HG03354 (cell line): ENCODE results near the gene DENND4A.
"Not testable (repeated sequence)": the region's sequence is repeated elsewhere in the genome, so short reads cannot be mapped to it uniquely, and the experiment has no call there.

Source experiments
- ATAC-seq: cut with Tn5 transposase; IDR thresholded peaks from one replicate; pipeline ENCODE4 v1.9.1; 2021; ENCODE audit warnings: mild to moderate bottlenecking; ENCODE audit not compliant: unreplicated experiment, poor library complexity, severe bottlenecking

The DENND4A gene

DNA sequence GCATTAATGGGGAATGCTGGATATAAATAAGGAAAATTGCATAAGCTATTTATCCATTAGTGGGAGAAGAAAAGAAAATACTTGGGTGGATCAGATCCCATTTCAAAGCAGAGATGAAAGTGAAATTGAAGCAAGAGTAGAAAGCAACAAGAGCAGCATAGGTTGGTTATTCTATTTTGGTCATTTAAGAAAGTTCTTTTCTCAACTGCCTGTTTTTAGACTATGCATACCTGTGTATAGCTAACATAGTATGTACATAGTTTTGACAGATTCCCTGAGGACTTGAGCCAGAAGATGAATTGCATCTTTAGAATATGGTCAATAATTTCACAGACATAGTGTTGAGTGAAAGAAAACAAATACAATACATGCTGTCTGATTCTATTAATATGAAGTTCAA, 29.0 kb upstream of the DENND4A start:
- ATAC-seq: no peak

DNA sequence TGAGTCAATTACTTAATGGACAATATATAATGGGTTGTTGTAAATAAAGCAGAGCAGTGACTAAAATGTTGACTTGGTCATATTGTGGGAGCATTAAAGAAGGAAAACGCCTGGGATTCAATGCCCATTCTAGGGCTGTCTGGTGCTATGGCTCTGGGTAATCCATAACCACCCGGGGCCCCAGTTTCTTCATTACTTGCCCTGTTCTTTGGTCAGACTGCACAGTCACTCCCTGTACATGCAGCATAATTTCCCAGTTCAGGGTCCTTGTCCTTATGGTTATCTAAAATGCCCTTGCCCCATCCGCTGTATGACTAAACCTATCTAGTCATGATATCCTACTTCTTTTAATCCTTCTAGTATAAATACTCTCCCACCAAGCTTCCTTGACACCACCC, 27.5 kb upstream of the DENND4A start:
- no peak for ATAC-seq

DNA sequence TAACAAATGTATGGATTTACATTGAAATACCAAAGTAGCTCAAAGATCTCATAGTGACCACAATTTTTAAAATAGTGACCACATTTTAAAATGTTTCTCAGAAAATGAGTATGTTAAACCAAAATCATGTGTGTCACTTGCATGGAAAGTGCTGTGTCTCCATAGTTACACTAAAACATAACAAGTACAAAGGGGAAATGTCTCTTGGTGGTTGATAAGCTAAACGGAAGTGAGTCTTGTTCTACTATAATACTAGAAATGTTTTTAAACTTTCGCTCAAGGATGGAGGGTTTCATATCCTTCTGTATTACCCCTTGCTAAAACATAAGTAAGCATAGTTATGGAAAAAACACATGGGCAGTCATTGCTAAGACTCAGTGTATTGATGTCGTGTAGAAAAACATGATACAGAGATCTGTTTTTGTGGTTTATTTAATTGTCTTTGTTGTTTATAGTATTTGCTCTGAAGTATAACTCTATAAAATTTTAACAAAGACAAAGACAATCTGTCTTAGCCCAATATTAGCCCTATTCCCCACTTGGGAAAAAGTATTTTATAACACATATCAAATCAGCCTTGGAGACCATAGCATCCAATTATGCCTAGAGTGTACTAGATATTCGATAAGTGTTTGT, 27.0 kb upstream of the DENND4A start:
- peak; percentile 82 for ATAC-seq

DNA sequence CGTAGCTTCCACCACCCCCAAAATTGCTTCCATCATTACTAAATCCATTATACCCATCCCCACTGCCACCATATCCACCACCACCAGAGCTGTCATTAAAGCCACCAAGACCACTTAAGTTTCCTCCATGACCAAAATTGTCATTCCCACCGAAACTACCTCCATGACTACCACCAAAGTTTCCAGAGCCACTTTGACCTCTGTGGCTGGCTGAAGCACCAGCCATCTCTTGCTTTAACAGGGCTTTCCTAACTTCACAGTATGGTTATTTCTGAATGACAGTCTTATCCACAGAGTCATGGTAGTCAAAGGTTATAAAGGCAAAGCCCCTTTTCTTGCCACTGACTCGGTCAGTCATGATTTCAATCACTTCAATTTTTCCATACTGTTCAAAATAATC, 24.3 kb upstream of the DENND4A start:
- ATAC-seq: no peak

DNA sequence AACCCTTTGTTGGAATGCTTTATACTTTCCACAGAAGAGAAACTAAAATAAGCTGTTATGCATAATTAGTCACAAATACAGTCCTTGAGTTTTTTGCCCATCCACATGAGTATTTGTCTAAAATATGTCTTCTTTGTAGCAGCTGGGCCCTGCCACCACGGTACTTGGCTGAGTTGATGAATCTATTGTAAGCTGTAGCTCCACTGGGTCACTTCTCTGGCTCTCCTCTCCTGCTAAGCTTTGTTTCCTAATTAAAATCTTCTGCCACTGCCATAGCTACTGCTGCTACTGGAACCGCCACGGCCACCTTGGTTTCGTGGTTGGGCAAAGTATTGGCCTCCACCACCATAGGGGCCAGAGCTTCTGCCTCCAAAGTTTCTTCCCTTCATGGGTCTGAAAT, 23.9 kb upstream of the DENND4A start:
- not testable (repeated sequence) for ATAC-seq

DNA sequence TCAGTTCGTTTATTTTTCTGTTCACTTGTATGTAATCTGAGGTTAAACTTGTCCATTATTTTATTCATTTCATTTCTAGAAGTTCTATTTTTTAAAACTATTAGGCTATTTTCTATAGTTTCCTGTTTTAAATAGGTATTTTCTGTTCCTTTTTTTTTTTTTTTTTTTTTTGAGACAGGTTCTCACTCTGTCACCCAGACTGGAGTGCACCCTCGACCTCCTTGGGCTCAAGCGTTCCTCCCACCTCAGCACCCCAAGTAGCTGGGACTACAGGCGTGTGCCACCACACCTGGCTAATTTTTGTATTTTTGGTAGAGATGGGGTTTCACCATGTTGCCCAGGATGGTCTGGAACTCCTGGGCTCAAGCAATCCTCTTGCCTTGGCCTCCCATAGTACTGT, 22.2 kb upstream of the DENND4A start:
- ATAC-seq: not testable (repeated sequence)

DNA sequence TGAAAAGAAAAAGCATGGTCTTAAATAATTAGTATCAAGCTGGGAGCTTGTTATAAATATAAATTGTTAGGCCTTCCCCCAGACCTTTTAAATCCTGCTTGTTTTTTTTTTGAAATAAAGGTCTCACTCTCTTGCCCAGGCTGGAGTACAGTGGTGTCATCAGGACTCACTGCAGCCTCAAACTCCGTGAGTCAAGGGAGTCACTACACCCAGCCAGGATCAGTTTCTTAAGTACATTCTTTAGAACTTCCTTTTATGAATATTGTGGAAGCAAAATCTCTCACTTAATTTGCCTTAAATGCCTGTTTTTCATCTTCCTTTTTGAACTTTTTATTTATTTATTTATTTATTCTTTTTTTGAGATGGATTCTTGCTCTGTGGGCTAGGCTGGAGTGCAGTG, 20.8 kb upstream of the DENND4A start:
- no peak for ATAC-seq

DNA sequence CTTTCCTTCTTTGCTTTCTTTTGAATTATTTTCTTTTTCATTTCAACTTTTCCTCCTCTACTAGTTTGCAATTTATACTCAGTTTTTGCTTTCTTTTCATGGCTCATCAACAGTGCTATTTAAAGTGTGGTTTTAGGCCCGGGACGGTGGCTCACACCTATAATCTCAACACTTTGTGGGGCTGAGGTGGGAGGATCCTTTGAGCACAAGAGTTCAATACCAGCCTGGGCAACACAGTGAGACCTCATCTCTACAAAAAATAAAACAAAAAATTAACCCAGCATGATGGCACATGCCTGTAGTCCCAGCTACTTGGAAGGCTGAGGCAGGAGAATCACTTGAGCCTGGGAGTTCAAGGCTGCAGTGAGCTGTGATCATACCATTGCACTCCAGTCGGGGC, 20.4 kb upstream of the DENND4A start:
- no peak for ATAC-seq

DNA sequence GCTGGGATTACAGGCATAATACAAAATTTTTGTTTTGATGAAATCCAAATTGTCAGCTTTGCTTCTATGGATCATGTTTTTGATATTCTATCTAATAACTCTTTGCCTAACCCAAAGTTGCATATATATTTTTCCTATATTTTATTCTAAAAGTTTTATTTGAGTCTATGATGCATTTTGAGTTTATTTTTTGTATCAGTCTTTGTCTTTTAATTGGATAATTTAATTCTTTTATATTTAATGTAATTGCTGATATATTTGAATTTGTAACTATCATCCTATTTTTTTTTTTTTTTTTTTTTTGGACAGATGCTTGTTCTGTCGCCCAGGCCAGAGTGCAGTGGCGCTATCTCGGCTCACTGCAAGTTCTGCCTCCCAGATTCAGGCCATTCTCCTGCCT, 19.7 kb upstream of the DENND4A start:
- ATAC-seq: no peak

DNA sequence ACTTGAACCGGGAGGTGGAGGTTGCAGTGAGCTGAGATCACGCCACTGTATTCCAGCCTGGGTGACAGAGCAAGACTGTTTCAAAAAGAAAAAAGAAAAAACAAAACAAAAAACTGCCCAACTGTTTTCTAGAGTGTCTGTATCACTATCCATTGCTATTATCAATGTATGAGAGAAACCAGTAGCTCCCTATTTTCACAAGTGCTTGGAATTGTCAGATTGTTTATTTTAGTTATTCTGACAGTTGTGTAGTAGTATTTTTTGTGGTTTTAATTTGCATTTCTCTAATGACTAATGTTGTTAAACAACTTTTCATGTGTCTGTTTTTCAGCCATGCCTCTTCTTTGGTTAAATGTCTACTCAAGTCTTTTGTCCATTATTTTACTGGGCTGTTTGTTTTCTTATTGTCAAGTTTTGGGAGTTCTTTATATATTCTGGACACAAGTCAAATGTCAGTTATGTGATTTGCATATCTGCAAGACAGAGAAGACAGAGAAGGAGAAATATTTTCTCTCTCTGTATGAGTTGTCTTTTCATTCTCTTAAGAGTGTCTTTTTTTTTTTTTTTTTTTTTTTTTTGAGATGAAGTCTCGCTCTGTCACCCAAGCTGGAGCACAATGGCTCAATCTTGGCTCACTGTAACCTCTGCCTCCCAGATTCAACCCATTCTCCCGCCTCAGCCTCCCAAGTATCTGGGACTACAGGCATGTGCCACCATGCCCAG, 19.1 kb upstream of the DENND4A start:
- ATAC-seq: not testable (repeated sequence)

DNA sequence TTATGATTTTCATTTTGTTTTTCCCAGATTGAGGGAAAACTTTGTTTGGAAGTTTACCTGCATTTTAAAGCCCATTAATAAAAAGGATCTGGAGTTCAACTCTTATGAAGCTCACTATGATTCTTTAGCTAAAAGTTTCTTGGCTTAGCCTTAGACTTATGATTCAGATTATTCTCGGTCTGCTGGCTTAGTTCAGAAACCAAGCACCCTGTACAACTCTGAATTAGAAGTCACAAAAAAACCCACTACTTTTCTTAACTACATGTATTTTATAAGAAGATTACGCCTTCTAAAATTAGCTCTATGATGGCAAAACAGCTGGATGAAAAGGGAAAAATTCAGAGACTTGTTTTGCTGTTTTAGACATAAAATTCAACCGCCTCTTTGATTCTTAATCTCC, 14.3 kb upstream of the DENND4A start:
- no peak for ATAC-seq

DNA sequence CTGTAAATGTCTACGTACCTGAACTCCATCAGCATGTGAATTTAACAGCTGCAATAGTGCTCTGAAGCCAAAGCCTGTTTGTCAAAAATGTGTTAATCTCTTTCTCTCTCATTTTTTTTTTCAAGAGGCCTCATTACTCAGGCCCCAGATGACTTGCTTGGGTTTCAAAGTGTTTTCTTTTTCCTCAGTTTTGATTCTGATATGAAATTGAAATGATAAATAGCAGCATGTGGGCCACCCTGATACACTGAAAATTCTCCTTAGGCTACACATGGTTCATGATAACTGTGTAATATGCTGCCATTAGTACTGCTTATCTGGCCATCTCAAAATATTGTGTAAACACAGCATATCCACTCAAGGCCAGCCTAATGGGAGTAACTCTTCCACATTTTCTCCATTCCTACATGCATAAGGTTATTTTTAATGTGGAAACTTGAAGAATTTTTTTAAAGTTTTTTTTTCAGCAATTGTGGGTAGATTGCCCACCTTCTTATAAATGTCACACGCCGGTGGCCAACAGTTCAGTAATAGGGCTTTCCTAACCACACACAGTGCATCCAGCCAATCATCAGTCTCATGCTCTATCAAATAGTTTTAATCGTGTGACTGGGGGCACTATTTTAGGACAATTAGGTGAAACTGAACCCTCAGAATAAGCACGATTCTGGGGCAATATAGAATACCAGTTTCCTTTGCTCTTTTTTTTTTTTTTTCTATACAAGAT, 13.1 kb upstream of the DENND4A start:
- no peak for ATAC-seq

DNA sequence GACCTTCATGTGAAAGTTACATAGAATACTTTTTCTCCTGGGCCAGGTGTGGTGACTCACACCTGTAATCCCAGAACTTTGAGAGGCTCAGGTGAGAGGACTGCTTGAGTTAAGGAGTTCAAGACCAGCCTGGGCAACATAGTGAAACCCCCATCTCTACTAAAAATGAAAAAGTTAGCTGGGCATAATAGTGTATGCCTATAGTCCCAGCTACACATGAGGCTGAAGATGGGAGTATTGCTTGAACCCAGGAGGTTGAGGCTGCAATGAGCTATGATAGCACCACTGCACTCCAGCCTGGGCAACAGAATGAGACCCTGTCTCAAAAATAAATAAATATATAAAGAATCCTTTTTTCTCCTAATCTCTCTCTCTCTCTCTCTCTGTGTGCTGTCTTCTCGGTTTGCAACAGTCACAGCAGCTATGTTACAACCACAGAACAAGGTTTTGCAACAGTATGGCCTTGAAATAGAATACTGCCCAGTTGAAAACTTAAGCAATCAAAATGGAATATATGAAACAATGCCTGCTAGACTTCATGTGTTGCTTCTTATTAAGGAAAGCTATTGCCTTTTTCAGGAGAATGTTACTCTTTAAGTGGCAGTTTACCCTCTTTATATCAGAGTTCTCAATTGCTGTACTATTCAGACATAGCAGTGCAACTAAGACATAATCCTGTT, 12.3 kb upstream of the DENND4A start:
- ATAC-seq: no peak

DNA sequence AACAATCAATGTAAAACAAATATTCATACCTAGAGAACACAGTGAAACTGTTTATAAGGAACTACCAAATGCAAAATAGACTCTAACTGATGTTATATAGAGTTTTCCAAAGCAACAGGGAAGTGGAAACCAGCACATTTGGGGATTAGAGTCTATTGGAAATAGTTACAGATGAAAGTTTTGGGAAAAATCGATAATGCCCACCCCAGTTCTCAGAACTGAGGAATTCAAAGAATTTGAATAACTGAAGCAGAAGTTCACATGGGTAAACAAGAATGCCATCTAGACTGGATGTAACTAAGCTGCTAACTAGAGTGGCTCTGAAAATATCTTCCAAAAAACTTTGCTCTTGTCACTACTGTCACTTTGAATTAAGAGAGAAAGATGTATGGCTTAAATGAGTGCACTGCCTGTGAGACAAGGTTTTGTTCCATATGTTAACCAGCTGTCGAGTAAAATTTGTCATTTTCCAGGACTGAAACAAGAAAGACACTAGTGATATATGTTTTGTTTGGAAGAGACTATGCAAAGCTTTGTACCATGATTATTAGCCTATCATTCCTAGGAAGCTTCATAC, 9.2 kb upstream of the DENND4A start:
- no peak for ATAC-seq

DNA sequence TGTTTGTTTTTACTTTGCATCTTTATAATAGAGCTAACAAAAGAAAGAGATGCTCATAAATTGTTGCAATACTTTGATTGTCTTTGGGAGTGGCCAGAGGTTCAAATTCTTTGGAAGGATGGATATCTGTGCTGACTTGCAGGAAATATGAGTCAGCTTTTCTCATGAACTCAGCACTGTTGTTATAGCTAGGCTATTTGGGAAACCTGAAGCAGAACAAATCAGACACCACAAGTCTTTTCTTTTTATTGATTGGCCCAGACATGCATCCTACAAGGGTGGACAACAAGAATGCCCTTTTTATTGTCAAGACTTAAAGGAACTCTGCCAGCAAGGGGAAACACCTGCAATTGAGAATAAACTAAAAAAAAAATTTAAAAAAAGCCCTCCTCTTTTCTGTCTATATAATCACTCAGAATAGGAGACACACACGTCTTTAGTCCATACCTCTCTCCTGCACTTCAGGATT, 4.6 kb upstream of the DENND4A start:
- no peak for ATAC-seq

DNA sequence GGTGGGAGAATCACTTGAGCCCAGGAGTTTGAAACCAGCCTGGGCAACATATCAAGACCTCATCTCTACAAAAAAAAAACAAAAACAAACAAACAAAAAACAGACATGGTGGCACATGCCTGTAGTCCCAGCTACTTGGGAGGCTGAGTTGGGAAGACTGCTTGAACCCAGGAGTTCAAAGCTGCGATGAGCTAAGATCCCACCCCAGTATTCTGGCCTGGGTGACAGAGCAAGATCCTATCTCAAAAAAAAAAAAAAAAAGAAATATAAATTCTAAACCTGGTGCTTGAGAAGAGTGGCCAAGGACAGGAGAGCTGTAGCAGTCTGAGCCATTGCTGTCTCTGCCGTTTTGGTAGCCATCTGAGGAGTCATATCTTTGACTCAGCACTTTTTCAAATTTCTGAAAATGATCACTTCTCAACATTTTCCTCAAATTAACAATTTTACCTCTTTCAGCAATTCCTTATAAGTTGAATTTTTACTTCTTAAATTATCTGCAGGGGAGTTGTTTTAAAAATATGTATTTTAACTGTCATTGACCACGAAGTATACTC, 3.6 kb upstream of the DENND4A start:
- no peak for ATAC-seq

DNA sequence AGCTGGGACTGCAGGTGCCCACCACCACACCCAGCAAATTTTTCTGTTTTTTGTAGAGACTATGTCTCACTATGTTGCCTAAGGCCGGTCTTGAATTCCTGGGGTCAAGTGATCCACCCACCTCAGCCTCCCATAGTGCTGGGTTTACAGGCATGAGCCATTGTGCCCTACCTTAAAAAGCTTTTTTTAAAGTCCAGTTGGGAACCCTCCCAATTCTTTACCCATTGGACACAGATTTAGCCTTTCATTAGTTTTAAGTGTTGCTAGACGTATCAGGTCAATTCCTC, 1.7 kb upstream of the DENND4A start:
- ATAC-seq: no peak

DNA sequence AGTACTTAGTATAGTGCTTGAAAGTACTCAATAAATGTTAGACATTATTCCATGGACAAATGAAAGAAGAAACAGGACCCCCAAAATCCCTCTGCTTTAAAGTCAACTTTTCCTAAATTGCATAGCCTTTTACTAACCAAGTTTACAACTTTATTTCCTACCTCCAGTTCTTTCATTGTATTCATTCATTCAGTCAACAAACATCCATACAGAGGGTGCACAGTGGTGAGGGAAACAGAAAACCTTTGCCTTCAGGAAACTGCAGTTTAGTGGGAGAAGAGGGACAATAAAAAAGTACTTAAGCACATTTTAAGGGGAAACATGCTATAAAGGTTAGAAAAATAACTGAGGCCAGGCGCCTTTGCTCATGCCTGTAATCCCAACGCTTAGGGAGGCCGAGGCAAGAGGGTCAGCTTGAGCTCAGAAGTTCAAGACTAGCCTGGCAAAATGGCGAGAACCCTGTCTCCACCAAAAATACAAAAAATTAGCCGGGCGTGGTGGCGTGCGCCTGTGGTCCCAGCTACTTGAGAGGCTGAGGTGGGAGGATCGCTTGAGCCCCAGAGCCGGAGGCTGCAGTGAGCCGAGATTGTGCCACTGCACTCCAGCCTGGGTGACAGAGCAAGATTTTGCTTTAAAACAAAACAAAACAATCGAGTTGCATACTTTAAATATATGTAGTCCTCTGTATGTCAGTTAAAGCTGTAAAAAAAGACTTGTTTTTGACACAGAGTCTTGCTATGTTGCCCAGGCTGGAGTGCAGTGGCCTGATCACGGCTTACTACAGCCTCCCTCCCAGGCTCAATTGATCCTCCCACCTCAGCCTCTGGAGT, 1.1 kb upstream of the DENND4A start:
- no peak for ATAC-seq
